Measurements from ENCODE around the gene IGF2R. TPM values are rescaled to one million over a fixed set of nuclear protein-coding genes. Genes with fewer than 3 reads are reported as not detected.

Gene IGF2R, protein sequence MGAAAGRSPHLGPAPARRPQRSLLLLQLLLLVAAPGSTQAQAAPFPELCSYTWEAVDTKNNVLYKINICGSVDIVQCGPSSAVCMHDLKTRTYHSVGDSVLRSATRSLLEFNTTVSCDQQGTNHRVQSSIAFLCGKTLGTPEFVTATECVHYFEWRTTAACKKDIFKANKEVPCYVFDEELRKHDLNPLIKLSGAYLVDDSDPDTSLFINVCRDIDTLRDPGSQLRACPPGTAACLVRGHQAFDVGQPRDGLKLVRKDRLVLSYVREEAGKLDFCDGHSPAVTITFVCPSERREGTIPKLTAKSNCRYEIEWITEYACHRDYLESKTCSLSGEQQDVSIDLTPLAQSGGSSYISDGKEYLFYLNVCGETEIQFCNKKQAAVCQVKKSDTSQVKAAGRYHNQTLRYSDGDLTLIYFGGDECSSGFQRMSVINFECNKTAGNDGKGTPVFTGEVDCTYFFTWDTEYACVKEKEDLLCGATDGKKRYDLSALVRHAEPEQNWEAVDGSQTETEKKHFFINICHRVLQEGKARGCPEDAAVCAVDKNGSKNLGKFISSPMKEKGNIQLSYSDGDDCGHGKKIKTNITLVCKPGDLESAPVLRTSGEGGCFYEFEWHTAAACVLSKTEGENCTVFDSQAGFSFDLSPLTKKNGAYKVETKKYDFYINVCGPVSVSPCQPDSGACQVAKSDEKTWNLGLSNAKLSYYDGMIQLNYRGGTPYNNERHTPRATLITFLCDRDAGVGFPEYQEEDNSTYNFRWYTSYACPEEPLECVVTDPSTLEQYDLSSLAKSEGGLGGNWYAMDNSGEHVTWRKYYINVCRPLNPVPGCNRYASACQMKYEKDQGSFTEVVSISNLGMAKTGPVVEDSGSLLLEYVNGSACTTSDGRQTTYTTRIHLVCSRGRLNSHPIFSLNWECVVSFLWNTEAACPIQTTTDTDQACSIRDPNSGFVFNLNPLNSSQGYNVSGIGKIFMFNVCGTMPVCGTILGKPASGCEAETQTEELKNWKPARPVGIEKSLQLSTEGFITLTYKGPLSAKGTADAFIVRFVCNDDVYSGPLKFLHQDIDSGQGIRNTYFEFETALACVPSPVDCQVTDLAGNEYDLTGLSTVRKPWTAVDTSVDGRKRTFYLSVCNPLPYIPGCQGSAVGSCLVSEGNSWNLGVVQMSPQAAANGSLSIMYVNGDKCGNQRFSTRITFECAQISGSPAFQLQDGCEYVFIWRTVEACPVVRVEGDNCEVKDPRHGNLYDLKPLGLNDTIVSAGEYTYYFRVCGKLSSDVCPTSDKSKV (N-terminal part only)
- 94.4 TPM in 2 replicates for total RNA-seq

DNA sequence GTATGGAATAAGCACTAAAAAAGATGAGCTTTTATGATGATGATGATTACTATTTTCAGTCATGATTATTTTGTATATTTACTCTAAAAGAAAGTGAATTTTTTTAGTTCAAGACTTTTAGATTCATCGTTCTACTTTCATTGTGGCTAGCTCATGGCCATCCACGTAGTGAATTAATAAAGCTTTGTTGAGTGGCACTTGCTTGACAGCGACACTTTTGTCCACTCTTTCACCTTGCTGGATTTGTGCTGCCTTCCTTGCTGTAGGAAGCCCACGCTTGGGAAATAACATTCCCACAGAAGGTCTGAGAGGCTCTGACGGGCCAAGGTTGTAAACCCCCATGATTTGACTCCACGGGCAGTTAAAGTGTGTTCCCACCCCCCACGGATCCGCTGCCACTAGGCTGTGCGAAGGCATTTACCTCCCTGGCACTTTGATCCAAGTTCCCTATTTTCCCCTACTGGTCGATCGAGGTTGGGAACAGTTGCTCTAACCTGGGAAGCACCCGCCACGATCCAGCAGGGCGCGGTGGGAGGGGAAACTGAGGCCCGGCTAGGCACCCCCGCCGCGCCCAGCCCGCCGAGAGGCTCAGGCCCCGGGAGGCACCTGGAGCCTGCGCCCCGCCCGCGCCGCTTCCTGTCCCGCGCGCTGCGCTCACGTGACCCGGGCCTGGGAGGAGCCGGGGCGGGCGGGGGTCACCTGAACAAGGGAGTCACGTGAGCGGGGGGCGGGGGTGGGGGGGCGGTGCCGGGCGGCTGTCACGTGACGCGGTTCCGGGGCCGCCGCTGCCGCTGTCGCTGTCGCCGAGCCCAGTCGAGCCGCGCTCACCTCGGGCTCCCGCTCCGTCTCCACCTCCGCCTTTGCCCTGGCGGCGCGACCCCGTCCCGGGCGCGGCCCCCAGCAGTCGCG, at the start of gene IGF2R:
Gene IGF2R, plus strand, starts transcription at position 788 of the 909 bp plus-strand sequence. CDS start 165 bp downstream, outside the sequence.

DNA sequence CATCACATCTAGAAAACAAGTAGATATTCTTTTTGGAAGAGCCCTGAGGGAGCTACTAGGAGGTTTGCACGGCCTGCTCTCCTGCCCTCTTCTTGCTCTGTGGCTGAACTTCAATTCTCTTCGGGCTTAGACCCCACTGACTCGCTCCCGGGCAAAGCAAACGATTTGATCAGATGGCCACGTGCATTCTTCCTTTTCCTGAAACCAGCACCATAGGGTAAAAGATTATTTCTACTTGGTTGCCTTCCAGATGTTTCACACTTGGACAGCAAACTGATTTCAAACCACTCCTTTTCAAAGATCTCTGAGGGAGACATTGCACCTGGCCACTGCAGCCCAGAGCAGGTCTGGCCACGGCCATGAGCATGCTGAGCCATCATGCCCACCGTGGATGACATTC, 152.7 kb downstream of the IGF2R start, which contains the start of gene SLC22A1:
Gene SLC22A1, plus strand, starts transcription at position 258 of the 400 bp plus-strand sequence. Its CDS starts 121 bp downstream, at position 379.

Other genes starting within 250 kb of the IGF2R start
- 82.3 and 97.0 TPM in 2 replicates for gene WTAP, start 241.6 kb upstream of the IGF2R start, total RNA-seq
- 10.8 and 38.3 TPM in 2 replicates for gene ACAT2, start 207.0 kb upstream of the IGF2R start, total RNA-seq
- gene TCP1, start 179.5 kb upstream of the IGF2R start, total RNA-seq, result 261 and 310 TPM in 2 replicates
- gene MRPL18, start 178.6 kb upstream of the IGF2R start, total RNA-seq, result 64.5 and 67.9 TPM in 2 replicates
- 0.38 TPM in 1 of 2 replicates, not detected in the other for gene PNLDC1, start 168.8 kb upstream of the IGF2R start, total RNA-seq
- gene MAS1, start 78.1 kb upstream of the IGF2R start, total RNA-seq, result not detected in 2 replicates
- 0.19 and 0.65 TPM in 2 replicates for gene SLC22A1, start 152.7 kb downstream of the IGF2R start, total RNA-seq

Data from vein endothelial cell (primary cell).